SH-SY5Y (cell line): Measurements from ENCODE around the gene LDLRAD1.

ENCODE experiments used
- GATA2 ChIP-seq: IDR thresholded peaks from 2 replicates; pipeline ENCODE4 v1.6.1; 2011; ENCODE audit warnings: mild to moderate bottlenecking, low read depth, low read length
- GATA3 ChIP-seq: IDR thresholded peaks from 2 replicates; pipeline ENCODE4 v1.6.1; 2011; ENCODE audit warnings: low read depth, mild to moderate bottlenecking, low read length, moderate library complexity

- no peak for TF ChIP-seq GATA2
- TF ChIP-seq GATA3, result no peak
Observed at GRCh38 chr1:54009406-54009805, 8.6 kb downstream of the LDLRAD1 start.
